K562 (cell line): ENCODE data around the gene LRP1. TPM values are rescaled to one million over a fixed set of nuclear protein-coding genes. Genes with fewer than 3 reads are reported as not detected.

Source experiments
- ATAC-seq: fragments of 200-7000 bp; cut with Tn5 transposase; 3 replicates; pipeline ENCODE4 v1.9.1; 2020; ENCODE audit warnings: moderate library complexity
- BruUV-seq: library from RNA; stranded (reverse); fragments of 400-500 nt; replicated peaks from 2 replicates; lab custom pipeline; 2021; lab: Mats Ljungman, UMichigan
- CTCF ChIA-PET: fragments of 300-600 bp; formaldehyde crosslinking; extraction: SDS; loops from one replicate; lab custom pipeline; 2021; ENCODE audit warnings: low intra/inter-chr PET ratio; lab: Yijun Ruan, JAX
- POLR2A ChIA-PET: fragments of 300-600, 350-650 bp; sonication (Branson Sonifier 250); formaldehyde crosslinking; extraction: SDS; loops from one replicate; lab custom pipeline; 2021; ENCODE audit warnings: antibody characterized with exemption, inconsistent platforms; lab: Yijun Ruan, JAX
- DNase-seq, 4 experiments: peaks; one replicate each; pipeline versions ENCODE4 v3.0.0 to v3.0.0-alpha.2; 2011 to 2018; ENCODE audit warnings: low spot score in 3 of 4, mixed read lengths in 3 of 4; ENCODE audit errors: extremely low read depth in 1 of 4
- FAIRE-seq: peaks from 2 replicates; lab custom pipeline; 2011; peaks lifted over from hg19 to GRCh38; lab: Jason Lieb, UNC
- H2AFZ ChIP-seq: 2 replicates; pipeline ENCODE4 v1.6.0; 2011; ENCODE audit warnings: low read depth, low read length, control low read depth, inconsistent platforms
- H3K27ac ChIP-seq: fragments of 200-600 bp; 3 replicates; pipeline ENCODE4 v1.8.0; 2011; ENCODE audit warnings: low read depth, mild to moderate bottlenecking, control low read depth, inconsistent platforms, low read length, moderate library complexity, mixed read lengths; ENCODE audit errors: extremely low read depth
- H3K27me3 ChIP-seq, 2 experiments: fragments of 300-600 bp in 1 of 2; 2 replicates in 1 of 2; 3 replicates in 1 of 2; pipeline versions ENCODE4 v1.6.0 to v1.8.0; 2011; ENCODE audit warnings: inconsistent platforms in 2 of 2, low read length in 2 of 2, mild to moderate bottlenecking in 1 of 2, mixed read lengths in 1 of 2, moderate library complexity in 1 of 2; ENCODE audit not compliant: control insufficient read depth in 2 of 2, insufficient read depth in 2 of 2
- H3K36me3 ChIP-seq: fragments of 300-600 bp; 3 replicates; pipeline ENCODE4 v1.8.0; 2011; ENCODE audit warnings: mild to moderate bottlenecking, low read length, inconsistent platforms; ENCODE audit not compliant: control insufficient read depth, insufficient read depth
- H3K4me1 ChIP-seq, 2 experiments: fragments of 200-600 bp in 1 of 2; replicated peaks in 1 of 2; 2 replicates in 1 of 2; 3 replicates in 1 of 2; pipeline versions ENCODE4 v1.5.1 to v1.8.0; 2011; ENCODE audit warnings: inconsistent platforms in 2 of 2, low read length in 2 of 2, mild to moderate bottlenecking in 1 of 2, mixed read lengths in 1 of 2, moderate library complexity in 1 of 2; ENCODE audit not compliant: control insufficient read depth in 2 of 2, insufficient read depth in 2 of 2
- H3K4me2 ChIP-seq: 2 replicates; pipeline ENCODE4 v1.6.1; 2011; ENCODE audit warnings: low read length, control low read depth, inconsistent platforms, mixed read lengths; ENCODE audit not compliant: insufficient read depth
- H3K4me3 ChIP-seq: fragments of 200-600 bp; sonication (generic), shearing (Covaris generic); 2 replicates; pipeline ENCODE4 v1.5.1; 2016; ENCODE audit warnings: control low read depth, inconsistent platforms
- H3K79me2 ChIP-seq: fragments of 200-600 bp; 3 replicates; pipeline ENCODE4 v1.8.0; 2011; ENCODE audit warnings: low read length, inconsistent platforms; ENCODE audit not compliant: control insufficient read depth, insufficient read depth
- H3K9ac ChIP-seq, 2 experiments: 2 replicates each; pipeline versions ENCODE4 v1.6.0 to v1.6.1; 2011; ENCODE audit warnings: low read depth in 2 of 2, low read length in 2 of 2, control low read depth in 1 of 2, inconsistent platforms in 1 of 2, mild to moderate bottlenecking in 1 of 2, mixed read lengths in 1 of 2; ENCODE audit not compliant: insufficient read depth in 1 of 2
- H3K9me1 ChIP-seq: one replicate; pipeline ENCODE4 v1.6.0; 2011; ENCODE audit warnings: inconsistent platforms, mild to moderate bottlenecking, low read length, moderate library complexity; ENCODE audit not compliant: control insufficient read depth, insufficient read depth
- H3K9me3 ChIP-seq: replicated peaks from 2 replicates; pipeline ENCODE4 v1.5.1; 2011; ENCODE audit warnings: low read depth, low read length, inconsistent platforms; ENCODE audit not compliant: control insufficient read depth, insufficient read depth
- H4K20me1 ChIP-seq: replicated peaks from 2 replicates; pipeline ENCODE4 v1.6.1; 2011; ENCODE audit warnings: low read length, inconsistent platforms, mixed read lengths; ENCODE audit not compliant: control insufficient read depth, insufficient read depth
- CBFA2T2 ChIP-seq: fragments of 450-650 bp; conservative IDR thresholded peaks from 2 replicates; pipeline ENCODE4 v1.6.1; 2017; ENCODE audit warnings: mild to moderate bottlenecking
- CCAR2 ChIP-seq: fragments of 200-400 bp; formaldehyde crosslinking; IDR thresholded peaks from 2 replicates; pipeline ENCODE4 v1.6.1; 2017; ENCODE audit warnings: mild to moderate bottlenecking, low read depth, low read length
- CTBP1 ChIP-seq: fragments of 450-650 bp; IDR thresholded peaks from 2 replicates; pipeline ENCODE4 v1.6.1; 2016; ENCODE audit warnings: borderline replicate concordance
- EP300 ChIP-seq: IDR thresholded peaks from 2 replicates; pipeline ENCODE4 v1.6.1; 2012; ENCODE audit warnings: low read length, improper control_type of control experiment
- GABPB1 ChIP-seq: sonication (generic); formaldehyde crosslinking; IDR thresholded peaks from 2 replicates; pipeline ENCODE4 v1.8.0; 2022; ENCODE audit warnings: mild to moderate bottlenecking, missing genetic modification reagents
- JUNB ChIP-seq: fragments of 450-650 bp; formaldehyde crosslinking; conservative IDR thresholded peaks from 2 replicates; pipeline ENCODE4 v1.4.0; 2020; ENCODE audit warnings: mild to moderate bottlenecking
- JUND ChIP-seq, 2 experiments: IDR thresholded peaks; 2 replicates in 1 of 2; 3 replicates in 1 of 2; pipeline ENCODE4 v1.6.1; 2011; ENCODE audit warnings: borderline replicate concordance in 2 of 2, low read depth in 2 of 2, low read length in 2 of 2, improper control_type of control experiment in 1 of 2, missing biosample characterization in 1 of 2, missing genetic modification characterization in 1 of 2, missing genetic modification reagents in 1 of 2
- KDM1A ChIP-seq, 2 experiments: fragments of 450-650 bp; IDR thresholded peaks; 2 replicates each; pipeline ENCODE4 v1.6.1; 2016; ENCODE audit warnings: mild to moderate bottlenecking in 2 of 2
- MTA2 ChIP-seq: fragments of 450-650 bp; IDR thresholded peaks from 2 replicates; pipeline ENCODE4 v1.6.1; 2016; ENCODE audit warnings: low read depth
- RCOR1 ChIP-seq, 2 experiments: IDR thresholded peaks; 2 replicates each; pipeline ENCODE4 v1.6.1; 2012; ENCODE audit warnings: low read depth in 2 of 2, low read length in 2 of 2, borderline replicate concordance in 1 of 2, improper control_type of control experiment in 1 of 2
- SMARCE1 ChIP-seq: fragments of 450-650 bp; IDR thresholded peaks from 2 replicates; pipeline ENCODE4 v1.7.1; 2016; ENCODE audit warnings: mild to moderate bottlenecking
- TAL1 ChIP-seq: fragments of 450-650 bp; IDR thresholded peaks from 2 replicates; pipeline ENCODE4 v1.6.1; 2016; ENCODE audit warnings: mild to moderate bottlenecking
- THRAP3 ChIP-seq: fragments of 450-650 bp; IDR thresholded peaks from 2 replicates; pipeline ENCODE4 v1.6.1; 2016; ENCODE audit warnings: mild to moderate bottlenecking, inconsistent platforms, borderline replicate concordance
- ZEB2 ChIP-seq: fragments of 450-650 bp; IDR thresholded peaks from 2 replicates; pipeline ENCODE4 v1.6.1; 2016
- ZNF23 ChIP-seq: fragments of 250-450 bp; sonication (Bioruptor Pico); IDR thresholded peaks from 2 replicates; pipeline ENCODE4 v1.4.0; 2020; ENCODE audit warnings: mild to moderate bottlenecking
- ZNF445 ChIP-seq: fragments of 250-450 bp; sonication (Bioruptor Pico); IDR thresholded peaks from 2 replicates; pipeline ENCODE4 v1.4.0; 2020; ENCODE audit warnings: low read depth, mild to moderate bottlenecking, moderate library complexity
- WGBS: fragments of 100-300 bp; shearing (Covaris generic); methylation state at CpG from one replicate; pipeline ENCODE4 v1.1.6; 2016; ENCODE audit warnings: low coverage, mixed read lengths; ENCODE audit not compliant: insufficient coverage; ENCODE audit errors: missing lambda C conversion rate; 5-methylcytosine and 5-hydroxymethylcytosine counted together
- in situ Hi-C: fragments of 300-500 bp; cut with MboI; formaldehyde crosslinking; loops from 4 replicates; pipeline ENCODE4 v1.15.0; 2018; ENCODE audit warnings: inconsistent platforms, mixed read lengths
- intact Hi-C: fragments of 100-400 bp; cut with micrococcal nuclease; formaldehyde crosslinking; loops from 2 replicates; pipeline ENCODE4 v1.14.2; 2022
- polyA plus RNA-seq, 8 experiments: library from polyadenylated mRNA; depleted of rRNA in 4 of 8; stranded (reverse) in 5 of 8; unstranded in 3 of 8; fragments of >200 nt; fragmentation: Nextera tagmentation in 2 of 8; fragmentation: Illumina TruSeq in 1 of 8; extraction: Ambion mirVana in 2 of 8; extraction: Trizol in 1 of 8; gene quantifications; 2 replicates each; pipeline versions ENCODE4 v1.2.1 to v1.2.3, GENCODE V29; 2011 to 2014; ENCODE audit warnings: inconsistent platforms in 1 of 8, missing spikeins in 1 of 8
- total RNA-seq, 7 experiments: library from RNA; depleted of rRNA in 6 of 7; stranded (reverse); fragments of >200 nt in 6 of 7; fragmentation: Illumina TruSeq in 2 of 7; extraction: Trizol in 2 of 7; gene quantifications; 2 replicates each; pipeline versions ENCODE4 v1.2.1 to v1.2.3, GENCODE V29; 2011 to 2021; ENCODE audit warnings: low replicate concordance in 1 of 7
- TF ChIP-seq, protein P1 (sequence below), 2 experiments: fragments of 450-650 bp in 1 of 2; IDR thresholded peaks; 2 replicates each; pipeline ENCODE4 v1.6.1; 2011 to 2017; ENCODE audit warnings: low read depth in 2 of 2, antibody characterized with exemption in 1 of 2, borderline replicate concordance in 1 of 2, low read length in 1 of 2, mild to moderate bottlenecking in 1 of 2, mixed read lengths in 1 of 2; ENCODE audit not compliant: control insufficient read depth in 1 of 2
- TF ChIP-seq, protein P2 (sequence below): fragments of 250-450 bp; sonication (Bioruptor Pico); IDR thresholded peaks from 2 replicates; pipeline ENCODE4 v1.5.0; 2022; ENCODE audit warnings: mild to moderate bottlenecking

LRP1 gene
- total and polyA plus RNA-seq, 9 of the 15 experiments (the other 6 are each of a cell fraction or from before 2014, with no cell fraction given), result 0.04 to 0.64 (median 0.19) TPM; not detected in 2

DNA sequence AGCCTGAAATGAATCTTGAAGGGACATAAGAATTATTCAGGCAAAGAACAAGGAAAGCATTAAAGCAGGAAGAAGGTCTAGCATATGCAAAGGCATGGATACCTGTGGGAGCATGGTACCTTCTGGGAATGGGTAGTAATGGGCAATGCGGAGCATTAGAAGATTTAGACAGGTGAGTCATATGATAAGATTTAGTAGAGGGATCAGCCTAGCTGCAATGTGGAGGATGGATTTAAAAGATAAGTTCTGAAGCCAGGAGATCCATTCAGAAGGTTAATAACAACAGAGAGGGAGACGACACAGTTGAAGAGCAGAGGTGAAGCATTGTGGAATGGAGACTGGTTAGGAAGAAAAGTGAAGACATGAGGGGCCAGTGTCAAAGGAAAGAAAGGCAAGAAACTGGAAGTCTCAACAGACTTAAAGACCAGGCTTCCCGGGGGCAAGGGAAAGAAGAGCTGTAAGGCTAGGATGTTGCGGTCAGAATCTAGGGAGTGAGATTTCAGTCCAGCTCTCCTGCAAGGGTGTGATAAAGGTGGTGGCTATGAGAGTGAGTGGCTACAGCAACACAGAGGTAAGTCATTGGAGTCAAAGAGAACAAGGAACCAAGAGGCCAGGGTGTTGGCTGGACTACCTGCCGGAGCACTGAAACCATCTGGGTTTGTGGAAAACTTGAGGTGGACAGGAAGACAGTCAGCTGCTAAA is 11.6 kb upstream of the LRP1 start:
- no TSS peak for BruUV-seq
- Histone ChIP-seq H3K27ac (no peak overlapping the region), H3K9me1 (no peaks in the 10 kb centered on the region), H3K79me2 (no peaks in the 10 kb centered on the region), H3K4me1 (peaks cover 14 to 20% of the 10 kb centered on the region in 2 experiments; a peak in 4 of 5 replicates), H4K20me1 (no peaks in the 10 kb centered on the region; the same call in 1 of the 2 replicates), H3K4me2 (no peak overlapping the region), H3K36me3 (no peaks in the 10 kb centered on the region), H3K9ac (peak overlapping the region in 1 of 2 experiments; percentile 3; a peak in 1 of 4 replicates), H3K4me3 (no peak overlapping the region), H3K27me3 (no peaks in the 10 kb centered on the region), H2AFZ (no peak overlapping the region), H3K9me3 (no peaks in the 10 kb centered on the region)
- POLR2A ChIA-PET, result interaction anchor here (0.6 to 1.1 kb wide), 6 partner anchors 9 to 783 kb away, joined by 3 to 8 read pairs (median 3); partner anchors contain the start of genes DDIT3 and PAN2
- ATAC-seq, result peak; percentile 56
- peak; percentile 83 for FAIRE-seq
- intact Hi-C loops (no loop called here), in situ Hi-C loops (no loop called here)
- WGBS, result 2% methylated on average over 5 of the region's 5 CpGs
- DNase-seq, result peak; percentile 33 to 71 (median 43)
- CTCF ChIA-PET, result no interaction called here
- TF ChIP-seq ZEB2 (0 out of 2 replicates have a peak, but pooled peaks have one; percentile 35), JUND (IDR thresholded peaks at IDR 0.05; ENCODE audit: borderline replicate concordance, low read depth, low read length) (no peak), JUND (tag; IDR thresholded peaks at IDR 0.05; ENCODE audit: borderline replicate concordance, low read depth, low read length) (0 out of 3 replicates have a peak, but pooled peaks have one; percentile 23), ZNF23 (CRISPR knock-in tag) (no peak), GABPB1 (CRISPR knock-in tag) (no peak), CCAR2 (no peak), ZNF445 (CRISPR knock-in tag) (no peak), EP300 (peak; percentile 32; the same call in 1 of the 2 replicates), THRAP3 (no peak), KDM1A (IDR thresholded peaks at IDR 0.05) (peak; percentile 87 to 88), JUNB (CRISPR knock-in tag) (no peak), SMARCE1 (peak; percentile 66), MTA2 (peak; percentile 38; the same call in 1 of the 2 replicates), TAL1 (peak; percentile 66), CBFA2T2 (peak; percentile 67), CTBP1 (peak; percentile 71; the same call in 1 of the 2 replicates), RCOR1 (IDR thresholded peaks at IDR 0.05; ENCODE audit: borderline replicate concordance in 1 of 2, low read depth in 2 of 2, low read length in 2 of 2) (peak in 1 of 2 experiments; percentile 72; a peak in 3 of 4 replicates)
- TF ChIP-seq, protein P1, sequence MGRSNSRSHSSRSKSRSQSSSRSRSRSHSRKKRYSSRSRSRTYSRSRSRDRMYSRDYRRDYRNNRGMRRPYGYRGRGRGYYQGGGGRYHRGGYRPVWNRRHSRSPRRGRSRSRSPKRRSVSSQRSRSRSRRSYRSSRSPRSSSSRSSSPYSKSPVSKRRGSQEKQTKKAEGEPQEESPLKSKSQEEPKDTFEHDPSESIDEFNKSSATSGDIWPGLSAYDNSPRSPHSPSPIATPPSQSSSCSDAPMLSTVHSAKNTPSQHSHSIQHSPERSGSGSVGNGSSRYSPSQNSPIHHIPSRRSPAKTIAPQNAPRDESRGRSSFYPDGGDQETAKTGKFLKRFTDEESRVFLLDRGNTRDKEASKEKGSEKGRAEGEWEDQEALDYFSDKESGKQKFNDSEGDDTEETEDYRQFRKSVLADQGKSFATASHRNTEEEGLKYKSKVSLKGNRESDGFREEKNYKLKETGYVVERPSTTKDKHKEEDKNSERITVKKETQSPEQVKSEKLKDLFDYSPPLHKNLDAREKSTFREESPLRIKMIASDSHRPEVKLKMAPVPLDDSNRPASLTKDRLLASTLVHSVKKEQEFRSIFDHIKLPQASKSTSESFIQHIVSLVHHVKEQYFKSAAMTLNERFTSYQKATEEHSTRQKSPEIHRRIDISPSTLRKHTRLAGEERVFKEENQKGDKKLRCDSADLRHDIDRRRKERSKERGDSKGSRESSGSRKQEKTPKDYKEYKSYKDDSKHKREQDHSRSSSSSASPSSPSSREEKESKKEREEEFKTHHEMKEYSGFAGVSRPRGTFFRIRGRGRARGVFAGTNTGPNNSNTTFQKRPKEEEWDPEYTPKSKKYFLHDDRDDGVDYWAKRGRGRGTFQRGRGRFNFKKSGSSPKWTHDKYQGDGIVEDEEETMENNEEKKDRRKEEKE (IDR thresholded peaks at IDR 0.05; ENCODE audit: borderline replicate concordance in 1 of 2, control insufficient read depth in 1 of 2, low read depth in 2 of 2, low read length in 1 of 2), result no peak
- TF ChIP-seq, protein P2, sequence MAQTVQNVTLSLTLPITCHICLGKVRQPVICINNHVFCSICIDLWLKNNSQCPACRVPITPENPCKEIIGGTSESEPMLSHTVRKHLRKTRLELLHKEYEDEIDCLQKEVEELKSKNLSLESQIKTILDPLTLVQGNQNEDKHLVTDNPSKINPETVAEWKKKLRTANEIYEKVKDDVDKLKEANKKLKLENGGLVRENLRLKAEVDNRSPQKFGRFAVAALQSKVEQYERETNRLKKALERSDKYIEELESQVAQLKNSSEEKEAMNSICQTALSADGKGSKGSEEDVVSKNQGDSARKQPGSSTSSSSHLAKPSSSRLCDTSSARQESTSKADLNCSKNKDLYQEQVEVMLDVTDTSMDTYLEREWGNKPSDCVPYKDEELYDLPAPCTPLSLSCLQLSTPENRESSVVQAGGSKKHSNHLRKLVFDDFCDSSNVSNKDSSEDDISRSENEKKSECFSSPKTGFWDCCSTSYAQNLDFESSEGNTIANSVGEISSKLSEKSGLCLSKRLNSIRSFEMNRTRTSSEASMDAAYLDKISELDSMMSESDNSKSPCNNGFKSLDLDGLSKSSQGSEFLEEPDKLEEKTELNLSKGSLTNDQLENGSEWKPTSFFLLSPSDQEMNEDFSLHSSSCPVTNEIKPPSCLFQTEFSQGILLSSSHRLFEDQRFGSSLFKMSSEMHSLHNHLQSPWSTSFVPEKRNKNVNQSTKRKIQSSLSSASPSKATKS (CRISPR knock-in tag), result no peak
